Left renal cortex interstitium (tissue), 4 donors: ENCODE measurements around the gene ZXDB. TPM values are rescaled to one million over a fixed set of nuclear protein-coding genes. Genes with fewer than 3 reads are reported as not detected.
A peak's percentile ranks its signal among the peaks of the same experiment; 100 is the strongest.
"Not testable (repeated sequence)": the region's sequence is repeated elsewhere in the genome, so short reads cannot be mapped to it uniquely, and the experiment has no call there.

Experiments used
- DNase-seq, 4 donors: peaks; one replicate each; pipeline ENCODE4 v3.0.0-alpha.2; 2013; ENCODE audit warnings: low read depth in 4 of 4, low spot score in 2 of 4, missing footprints in 1 of 4
- polyA plus RNA-seq, 4 donors: library from polyadenylated mRNA; unstranded; fragments of 120-200 nt; gene quantifications; one replicate each; pipeline ENCODE4 v1.2.1, GENCODE V29; 2013; ENCODE audit not compliant: insufficient read length in 4 of 4

Gene ZXDB
- 10 to 100 TPM in 3 of 4 donors, 1 to 10 TPM in 1; 9.8 to 10.9 (median 10.8) TPM for polyA plus RNA-seq

DNA sequence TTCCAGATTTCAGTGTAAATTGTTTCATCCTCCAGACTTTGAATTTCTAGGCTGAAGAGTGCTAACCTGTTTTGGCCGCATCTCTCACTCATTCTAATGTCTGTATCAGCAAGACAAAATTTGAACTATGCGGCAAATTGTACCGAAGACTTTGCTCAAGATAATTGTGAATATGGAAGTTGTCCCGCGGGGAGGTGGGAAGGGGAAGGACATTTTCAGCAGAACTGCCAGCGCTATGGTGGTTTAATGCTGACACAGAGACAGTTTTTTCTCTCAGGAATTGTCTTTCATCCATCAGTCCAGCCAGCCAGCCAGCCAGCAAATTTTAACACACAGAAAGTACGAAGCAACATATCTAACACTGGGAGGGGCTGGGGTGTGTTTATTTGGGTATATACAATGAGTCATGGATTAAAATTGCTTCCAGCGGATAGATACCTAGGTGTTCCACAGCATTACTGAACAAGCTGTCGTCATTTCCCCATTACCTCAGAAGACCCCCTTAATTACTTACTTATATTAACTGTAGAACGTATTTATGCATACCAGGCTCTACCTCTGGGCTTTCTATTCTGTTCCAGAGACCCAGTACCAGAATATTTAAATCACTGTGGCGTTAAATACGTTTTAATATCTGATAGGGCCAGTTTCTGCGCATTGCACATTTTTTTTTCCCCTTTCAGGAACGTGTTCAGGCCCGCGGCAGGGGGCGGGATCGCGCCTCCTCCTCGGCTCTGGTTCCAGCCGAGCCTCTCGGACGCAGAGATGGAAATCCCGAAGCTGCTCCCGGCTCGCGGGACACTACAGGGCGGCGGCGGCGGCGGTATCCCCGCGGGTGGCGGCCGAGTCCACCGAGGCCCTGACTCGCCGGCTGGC lies at the start of gene ZXDB:
Gene ZXDB (plus strand): TSS at position 728 of the 876 bp plus-strand sequence. CDS start 38 bp downstream, at position 766.
- peak in 1 of 4 donors; percentile 8 for DNase-seq

DNA sequence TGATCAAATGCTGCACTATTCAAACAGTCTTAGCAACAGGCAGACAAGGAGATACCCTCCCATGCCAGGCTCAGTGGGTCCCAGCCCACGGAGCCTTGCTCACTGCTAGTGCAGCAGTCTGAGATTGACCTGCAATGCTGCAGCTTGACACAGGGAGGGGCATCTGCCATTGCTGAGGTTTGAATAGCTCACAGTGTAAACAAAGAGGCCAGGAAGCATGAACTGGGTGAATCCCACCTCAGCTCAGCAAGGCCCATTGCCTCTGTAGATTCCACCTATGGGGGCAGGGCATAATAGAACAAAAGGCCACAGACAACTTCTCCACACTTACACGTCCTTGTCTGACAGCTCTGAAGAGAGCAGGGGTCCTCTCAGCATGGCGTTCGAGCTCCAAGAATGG lies 26.6 kb upstream of the ZXDB start:
- no peak for DNase-seq

DNA sequence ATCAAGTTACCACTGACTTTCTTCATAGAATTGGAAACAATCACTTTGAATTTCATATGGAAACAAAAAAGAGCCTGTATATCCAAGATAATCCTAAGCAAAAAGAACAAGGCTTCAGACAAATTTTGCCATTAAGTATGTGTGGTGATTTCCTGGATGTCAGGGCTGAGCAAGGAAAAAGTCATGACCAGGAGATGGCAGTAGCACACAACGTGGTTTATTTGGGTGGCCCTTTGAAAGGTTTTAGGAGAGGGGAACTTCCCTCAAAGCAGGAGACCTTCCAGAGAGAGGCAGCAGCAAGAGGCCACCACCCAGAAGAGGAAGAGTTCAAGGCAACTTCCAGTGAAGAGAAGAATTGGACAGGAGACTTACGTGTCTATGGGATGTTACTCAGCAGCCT lies 18.1 kb upstream of the ZXDB start:
- no peak for DNase-seq

DNA sequence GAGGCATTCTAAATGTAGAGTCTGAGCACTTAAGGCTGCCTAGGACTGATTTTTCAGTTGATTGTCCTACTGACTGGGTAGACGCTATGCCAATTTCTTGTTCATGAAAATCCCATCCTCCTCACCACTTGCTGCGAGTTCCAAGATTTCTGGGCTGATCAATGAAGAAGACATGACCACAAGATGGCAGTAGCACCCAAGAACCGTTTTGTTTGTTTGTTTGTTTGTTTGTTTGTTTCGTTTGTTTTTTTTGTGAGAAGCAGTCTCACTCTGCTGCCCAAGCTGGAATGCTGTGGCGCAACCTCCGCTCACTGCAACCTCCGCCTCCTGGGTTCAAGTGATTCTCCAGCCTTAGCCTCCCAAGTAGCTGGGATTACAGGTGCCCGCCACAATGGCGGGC lies 8.9 kb upstream of the ZXDB start:
- not testable (repeated sequence) for DNase-seq

DNA sequence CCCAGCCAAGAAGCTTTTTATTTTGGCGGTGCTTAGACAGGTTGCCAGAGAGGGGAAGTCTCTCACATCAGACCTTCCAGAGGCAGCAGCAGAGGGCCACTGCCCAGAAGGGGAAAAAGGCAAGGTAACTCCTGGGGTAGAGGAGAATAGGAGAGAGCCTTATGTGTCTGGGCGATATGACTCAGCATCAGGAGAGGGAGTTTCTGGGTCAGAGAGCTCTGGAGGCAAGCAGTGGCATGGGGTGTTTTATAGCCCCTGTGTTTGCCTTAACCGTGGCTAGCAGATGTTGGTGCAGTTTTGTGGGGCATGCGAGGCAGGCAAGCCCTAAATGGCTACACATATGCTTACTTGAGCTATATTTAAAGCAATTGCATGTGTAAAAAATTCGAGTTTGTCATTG lies 8.3 kb upstream of the ZXDB start:
- DNase-seq, result no peak

GRCh38 chrX:57586360-57586759 lies 5.5 kb upstream of the ZXDB start:
- no peak for DNase-seq

GRCh38 chrX:57587062-57587461 lies 4.7 kb upstream of the ZXDB start:
- no peak for DNase-seq

GRCh38 chrX:57587607-57588006 lies 4.2 kb upstream of the ZXDB start:
- no peak for DNase-seq

DNA sequence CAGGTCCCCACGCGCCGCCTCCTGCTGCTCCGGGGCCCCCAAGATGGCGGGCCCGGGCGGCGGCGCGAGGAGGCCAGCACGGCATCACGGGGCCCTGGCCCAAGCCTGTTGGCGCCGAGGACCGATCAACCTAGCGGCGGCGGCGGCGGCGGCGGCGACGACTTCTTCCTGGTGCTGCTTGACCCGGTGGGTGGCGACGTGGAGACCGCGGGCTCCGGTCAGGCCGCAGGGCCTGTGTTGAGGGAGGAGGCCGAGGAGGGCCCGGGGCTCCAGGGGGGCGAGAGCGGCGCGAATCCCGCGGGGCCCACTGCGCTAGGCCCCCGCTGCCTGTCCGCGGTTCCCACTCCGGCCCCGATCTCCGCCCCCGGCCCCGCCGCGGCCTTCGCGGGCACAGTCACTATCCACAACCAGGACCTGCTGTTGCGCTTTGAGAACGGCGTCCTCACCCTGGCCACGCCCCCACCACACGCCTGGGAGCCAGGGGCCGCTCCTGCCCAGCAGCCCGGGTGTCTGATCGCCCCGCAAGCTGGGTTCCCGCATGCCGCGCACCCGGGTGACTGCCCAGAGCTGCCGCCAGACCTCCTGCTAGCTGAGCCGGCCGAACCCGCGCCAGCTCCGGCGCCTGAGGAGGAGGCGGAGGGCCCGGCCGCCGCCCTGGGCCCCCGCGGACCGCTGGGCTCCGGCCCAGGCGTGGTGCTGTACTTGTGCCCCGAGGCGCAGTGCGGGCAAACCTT lies 516 bp downstream of the ZXDB start:
- DNase-seq, result peak in 1 of 4 donors; percentile 2

DNA sequence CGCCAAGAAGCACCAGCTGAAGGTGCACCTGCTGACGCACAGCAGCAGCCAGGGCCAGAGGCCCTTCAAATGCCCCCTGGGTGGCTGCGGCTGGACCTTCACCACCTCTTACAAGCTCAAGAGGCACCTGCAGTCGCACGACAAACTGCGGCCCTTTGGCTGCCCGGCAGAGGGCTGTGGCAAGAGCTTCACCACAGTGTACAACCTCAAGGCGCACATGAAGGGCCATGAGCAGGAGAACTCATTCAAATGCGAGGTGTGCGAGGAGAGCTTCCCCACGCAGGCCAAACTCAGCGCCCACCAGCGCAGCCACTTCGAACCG lies 1.0 kb downstream of the ZXDB start:
- DNase-seq, result peak in 1 of 4 donors; percentile 7

DNA sequence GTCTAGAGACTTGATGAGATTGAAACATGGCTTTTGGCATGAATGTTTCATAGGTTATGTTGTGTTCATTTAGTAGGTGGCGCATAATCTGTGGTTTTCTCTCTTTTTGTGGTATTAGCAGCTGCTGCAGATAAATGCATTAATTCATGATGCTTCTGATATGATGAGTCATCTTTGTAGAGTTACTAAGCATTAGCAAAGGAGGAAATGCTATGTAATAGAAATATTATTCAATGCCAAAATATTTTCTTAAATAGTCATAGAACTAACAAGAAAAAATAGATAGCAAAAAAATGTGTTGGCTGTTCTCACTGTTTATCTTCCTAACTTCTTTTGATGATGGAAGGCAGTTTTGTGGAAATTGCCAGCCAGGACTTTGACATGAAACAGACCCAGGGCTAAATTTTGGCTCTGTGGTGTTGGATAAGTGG lies 3.6 kb downstream of the ZXDB start:
- no peak for DNase-seq

GRCh38 chrX:57596109-57596508 lies 4.3 kb downstream of the ZXDB start:
- DNase-seq, result no peak

- no peak for DNase-seq
These were observed 4.7 kb downstream of the ZXDB start for GRCh38 chrX:57596516-57596915.

GRCh38 chrX:57607295-57608187 lies 15.7 kb downstream of the ZXDB start:
- no peak for DNase-seq

DNA sequence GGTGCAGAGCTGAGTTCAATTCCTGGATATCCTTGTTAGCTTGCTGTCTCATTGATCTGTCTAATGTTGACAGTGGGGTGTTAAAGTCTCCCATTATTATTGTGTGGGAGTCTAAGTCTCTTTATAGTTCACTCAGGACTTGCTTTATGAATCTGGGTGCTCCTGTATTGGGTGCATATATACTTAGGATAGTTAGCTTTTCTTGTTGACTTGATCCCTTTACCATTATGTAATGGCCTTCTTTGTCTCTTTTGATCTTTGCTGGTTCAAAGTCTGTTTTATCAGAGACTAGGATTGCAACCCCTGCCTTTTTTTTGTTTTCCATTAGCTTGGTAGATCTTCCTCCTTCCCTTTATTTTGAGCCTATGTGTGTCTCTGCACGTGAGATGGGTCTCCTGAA lies 21.5 kb downstream of the ZXDB start:
- DNase-seq, result not testable (repeated sequence)

- not testable (repeated sequence) for DNase-seq
These were observed 37.6 kb downstream of the ZXDB start for GRCh38 chrX:57629438-57629837.

DNA sequence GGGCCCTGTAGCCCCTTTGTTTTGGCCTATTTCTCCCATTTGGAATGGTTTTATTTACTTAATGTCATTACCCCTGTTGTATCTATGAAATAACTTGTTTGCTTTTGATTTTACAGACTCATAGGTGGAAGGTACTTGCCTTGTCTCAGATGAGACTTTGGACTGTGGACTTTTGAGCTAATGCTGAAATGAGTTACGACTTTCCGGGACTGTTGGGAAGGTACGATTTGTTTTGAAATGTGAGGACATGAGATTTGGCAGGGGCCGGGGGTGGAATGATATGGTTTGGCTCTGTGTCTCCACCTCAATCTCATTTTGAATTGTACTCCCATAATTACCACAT lies 48.8 kb downstream of the ZXDB start:
- no peak for DNase-seq

DNA sequence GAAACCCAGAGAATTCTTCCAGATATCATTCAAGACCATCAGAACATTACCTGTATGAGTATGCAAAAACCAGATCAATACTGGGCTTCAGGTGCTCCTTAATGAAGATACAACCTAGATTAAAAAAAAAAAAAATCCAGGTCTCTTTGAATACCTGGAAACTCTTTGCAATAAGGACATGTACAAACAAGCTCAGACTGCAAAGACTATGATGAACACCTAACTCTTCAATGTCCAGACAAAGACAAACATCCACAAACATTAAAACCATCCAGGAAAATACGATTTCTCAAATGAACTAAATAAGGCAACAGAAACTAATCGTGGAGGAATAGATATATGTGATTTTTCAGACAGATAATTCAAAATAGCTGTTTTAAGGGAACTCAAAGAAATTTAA lies 49.5 kb downstream of the ZXDB start:
- DNase-seq, result no peak

DNA sequence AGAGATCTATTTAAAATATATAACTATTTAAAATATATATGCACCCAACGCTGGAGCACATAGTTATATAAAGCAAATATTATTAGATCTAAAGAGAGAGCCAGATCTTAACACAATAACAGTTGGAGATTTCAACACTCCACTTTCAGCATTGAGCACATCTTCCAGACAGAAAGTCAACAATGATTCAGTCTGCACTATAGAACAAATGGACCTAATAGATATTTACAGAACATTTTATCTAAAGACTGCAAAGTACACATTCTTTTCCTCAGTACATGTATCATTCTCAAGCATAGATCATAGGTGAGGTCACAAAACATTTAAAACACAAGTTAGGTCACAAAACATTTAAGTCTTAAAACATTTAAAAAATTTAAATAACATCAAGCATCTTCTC lies 51.9 kb downstream of the ZXDB start:
- no peak for DNase-seq

DNA sequence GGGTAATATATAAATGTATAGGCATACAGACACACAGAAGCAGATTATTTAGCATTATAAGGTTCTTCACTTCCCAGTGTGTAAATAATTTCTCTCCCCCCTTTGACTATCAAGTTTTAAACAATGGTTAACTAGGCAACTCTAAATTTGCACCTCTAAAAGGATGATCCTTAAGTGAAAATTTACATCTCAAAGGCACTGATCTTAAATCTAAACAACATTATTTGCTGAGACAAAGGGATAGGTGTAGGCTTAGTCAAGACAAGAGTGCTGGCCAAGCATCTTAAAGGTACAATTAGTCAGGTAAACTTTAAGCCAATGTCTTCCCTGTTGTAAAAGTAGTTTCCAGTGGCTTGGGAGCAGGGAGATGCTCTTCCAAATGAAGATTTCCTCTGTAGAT lies 55.2 kb downstream of the ZXDB start:
- DNase-seq, result no peak
